ENCODE results near the gene HS3ST4. TPM values are rescaled to one million over a fixed set of nuclear protein-coding genes. Genes with fewer than 3 reads are reported as not detected.

HS3ST4 gene
- total RNA-seq, 1 donor from 2014 or later = 1.2 TPM

- H3K36me3 Mint-ChIP-seq (ENCODE audit: low read depth, unreplicated experiment) = no peaks in the 10 kb centered on the region
Observed at GRCh38 chr16:25845901-25846300, 154.1 kb downstream of the HS3ST4 start.

GRCh38 chr16:25854141-25854540 lies 162.4 kb downstream of the HS3ST4 start:
- Histone ChIP-seq H3K36me3 (ENCODE audit: insufficient read depth, low read length) (no peaks in the 10 kb centered on the region), H3K79me2 (ENCODE audit: insufficient read depth, low read length) (no peaks in the 10 kb centered on the region), H3K4me1 (ENCODE audit: insufficient read depth, low read length) (no peaks in the 10 kb centered on the region), H3K9me3 (ENCODE audit: insufficient read depth, low read depth, low read length) (no peaks in the 10 kb centered on the region), H3K4me3 (ENCODE audit: insufficient read depth, low read depth, low read length) (no peak overlapping the region), H3K27ac (ENCODE audit: low read depth, low read length) (no peak overlapping the region), H4K20me1 (ENCODE audit: insufficient read depth, low read length) (no peaks in the 10 kb centered on the region), H2AFZ (ENCODE audit: low read depth, low read length) (no peak overlapping the region), H3K9ac (ENCODE audit: low read length) (no peak overlapping the region), H3K4me2 (ENCODE audit: low read length) (no peak overlapping the region), H3K27me3 (ENCODE audit: insufficient read depth, low read length) (no peaks in the 10 kb centered on the region)
- TF ChIP-seq EZH2 (IDR thresholded peaks at IDR 0.05; ENCODE audit: insufficient read depth, low read length) (no peak), CTCF (IDR thresholded peaks at IDR 0.05; ENCODE audit: insufficient read depth, low read depth, low read length) (no peak)
- Mint-ChIP-seq H3K4me3 (ENCODE audit: unreplicated experiment) (no peak overlapping the region), H3K27ac (ENCODE audit: unreplicated experiment) (no peak overlapping the region), H3K4me1 (ENCODE audit: low read depth, unreplicated experiment) (no peaks in the 10 kb centered on the region), H3K27me3 (ENCODE audit: low read depth, unreplicated experiment) (no peaks in the 10 kb centered on the region), H3K9me3 (ENCODE audit: unreplicated experiment) (peaks cover 2% of the 10 kb centered on the region), H3K36me3 (ENCODE audit: low read depth, unreplicated experiment) (no peaks in the 10 kb centered on the region)
- FAIRE-seq (no peak), DNase-seq (ENCODE audit: low read depth) (no peak)

More at GRCh38 chr16:25845901-25846300, 154.1 kb downstream of the HS3ST4 start:
- Histone ChIP-seq H3K9ac (ENCODE audit: low read length) (no peak overlapping the region), H4K20me1 (ENCODE audit: insufficient read depth, low read length) (no peaks in the 10 kb centered on the region), H3K4me1 (ENCODE audit: insufficient read depth, low read length) (no peaks in the 10 kb centered on the region), H3K9me3 (ENCODE audit: insufficient read depth, low read depth, low read length) (no peaks in the 10 kb centered on the region), H3K27me3 (ENCODE audit: insufficient read depth, low read length) (no peaks in the 10 kb centered on the region), H2AFZ (ENCODE audit: low read depth, low read length) (no peak overlapping the region), H3K4me2 (ENCODE audit: low read length) (no peak overlapping the region), H3K4me3 (ENCODE audit: insufficient read depth, low read depth, low read length) (no peak overlapping the region), H3K27ac (ENCODE audit: low read depth, low read length) (no peak overlapping the region), H3K79me2 (ENCODE audit: insufficient read depth, low read length) (no peaks in the 10 kb centered on the region), H3K36me3 (ENCODE audit: insufficient read depth, low read length) (no peaks in the 10 kb centered on the region)
- no peak overlapping the region for H3K4me3 Mint-ChIP-seq (ENCODE audit: unreplicated experiment)
- no peaks in the 10 kb centered on the region for H3K9me3 Mint-ChIP-seq (ENCODE audit: unreplicated experiment)
- FAIRE-seq = no peak
- H3K4me1 Mint-ChIP-seq (ENCODE audit: low read depth, unreplicated experiment) = no peaks in the 10 kb centered on the region
- no peak overlapping the region for H3K27ac Mint-ChIP-seq (ENCODE audit: unreplicated experiment)
- H3K27me3 Mint-ChIP-seq (ENCODE audit: low read depth, unreplicated experiment) = no peaks in the 10 kb centered on the region
- TF ChIP-seq CTCF (IDR thresholded peaks at IDR 0.05; ENCODE audit: insufficient read depth, low read depth, low read length) = no peak
- no peak for TF ChIP-seq EZH2 (IDR thresholded peaks at IDR 0.05; ENCODE audit: insufficient read depth, low read length)
- DNase-seq (ENCODE audit: low read depth) = no peak

- no peak for DNase-seq (ENCODE audit: low read depth)
- no peak overlapping the region for H2AFZ ChIP-seq (ENCODE audit: low read depth, low read length)
- no peaks in the 10 kb centered on the region for H3K4me1 ChIP-seq (ENCODE audit: insufficient read depth, low read length)
- H3K9me3 ChIP-seq (ENCODE audit: insufficient read depth, low read depth, low read length) = no peaks in the 10 kb centered on the region
- H3K4me3 ChIP-seq (ENCODE audit: insufficient read depth, low read depth, low read length) = no peak overlapping the region
- H3K79me2 ChIP-seq (ENCODE audit: insufficient read depth, low read length) = no peaks in the 10 kb centered on the region
- Mint-ChIP-seq H3K27me3 (ENCODE audit: low read depth, unreplicated experiment) (no peaks in the 10 kb centered on the region), H3K4me1 (ENCODE audit: low read depth, unreplicated experiment) (no peaks in the 10 kb centered on the region), H3K36me3 (ENCODE audit: low read depth, unreplicated experiment) (no peaks in the 10 kb centered on the region), H3K9me3 (ENCODE audit: unreplicated experiment) (peaks cover 2% of the 10 kb centered on the region), H3K4me3 (ENCODE audit: unreplicated experiment) (no peak overlapping the region), H3K27ac (ENCODE audit: unreplicated experiment) (no peak overlapping the region)
- no peak overlapping the region for H3K9ac ChIP-seq (ENCODE audit: low read length)
- TF ChIP-seq CTCF (IDR thresholded peaks at IDR 0.05; ENCODE audit: insufficient read depth, low read depth, low read length) = no peak
- no peak for TF ChIP-seq EZH2 (IDR thresholded peaks at IDR 0.05; ENCODE audit: insufficient read depth, low read length)
- no peak overlapping the region for H3K27ac ChIP-seq (ENCODE audit: low read depth, low read length)
- H4K20me1 ChIP-seq (ENCODE audit: insufficient read depth, low read length) = no peaks in the 10 kb centered on the region
- no peaks in the 10 kb centered on the region for H3K36me3 ChIP-seq (ENCODE audit: insufficient read depth, low read length)
- H3K4me2 ChIP-seq (ENCODE audit: low read length) = no peak overlapping the region
- no peak for FAIRE-seq
- no peaks in the 10 kb centered on the region for H3K27me3 ChIP-seq (ENCODE audit: insufficient read depth, low read length)
Observed at GRCh38 chr16:25855063-25855462, 163.3 kb downstream of the HS3ST4 start.

All from astrocyte (in vitro differentiated cells and primary cell).